ENCODE data around the gene NEK6.

Gene NEK6

DNA sequence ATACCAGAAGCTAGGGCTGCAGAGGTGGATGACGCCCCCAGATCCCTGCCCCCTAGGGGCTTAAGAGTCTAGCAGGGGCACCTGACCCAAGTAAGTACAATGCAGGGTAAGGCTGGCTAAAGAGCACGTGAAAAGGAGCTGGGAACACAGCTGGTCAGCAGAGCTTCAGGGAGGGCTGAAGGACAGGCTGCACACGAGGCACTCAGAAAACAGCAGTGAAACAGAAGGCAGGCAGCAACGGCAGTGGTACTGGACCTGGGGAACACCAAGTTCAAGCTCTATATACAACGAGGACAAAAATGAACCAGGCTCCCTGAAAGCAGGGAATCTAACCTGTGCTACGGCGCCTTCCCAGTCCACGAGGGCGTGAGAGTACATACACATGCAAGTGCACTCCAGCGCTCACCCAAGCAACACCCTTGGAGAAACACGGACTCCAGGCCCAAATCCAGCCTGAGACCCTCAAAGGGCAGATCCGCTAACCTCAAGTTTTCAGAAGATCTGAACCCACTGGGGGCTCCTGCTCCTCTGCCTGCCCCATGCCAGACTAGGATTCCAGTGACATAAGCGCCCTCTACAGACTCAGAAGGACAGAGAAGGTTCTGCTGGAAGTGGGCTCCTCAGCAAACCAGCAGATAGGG is 100.1 kb downstream of the NEK6 start:
- ATAC-seq, result no peak

DNA sequence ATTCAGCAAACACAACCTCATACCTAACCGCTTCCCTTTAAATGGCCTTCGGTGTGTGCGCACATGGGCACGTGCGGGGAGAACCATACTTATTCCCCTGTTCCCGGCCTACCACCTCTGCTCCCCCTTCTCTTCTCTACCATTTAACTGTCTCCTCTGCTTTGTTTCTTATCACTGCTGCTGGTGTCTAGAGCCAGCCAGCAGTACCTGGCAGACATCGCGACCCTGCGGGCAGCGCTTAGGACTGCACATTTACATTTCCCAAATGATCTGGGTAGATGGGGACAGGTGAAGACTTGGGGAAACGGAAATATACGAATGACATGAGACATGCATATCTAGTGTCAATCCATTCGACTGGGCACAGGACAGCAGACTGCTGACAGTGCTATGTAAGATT is 100.9 kb downstream of the NEK6 start:
- no peak for ATAC-seq

DNA sequence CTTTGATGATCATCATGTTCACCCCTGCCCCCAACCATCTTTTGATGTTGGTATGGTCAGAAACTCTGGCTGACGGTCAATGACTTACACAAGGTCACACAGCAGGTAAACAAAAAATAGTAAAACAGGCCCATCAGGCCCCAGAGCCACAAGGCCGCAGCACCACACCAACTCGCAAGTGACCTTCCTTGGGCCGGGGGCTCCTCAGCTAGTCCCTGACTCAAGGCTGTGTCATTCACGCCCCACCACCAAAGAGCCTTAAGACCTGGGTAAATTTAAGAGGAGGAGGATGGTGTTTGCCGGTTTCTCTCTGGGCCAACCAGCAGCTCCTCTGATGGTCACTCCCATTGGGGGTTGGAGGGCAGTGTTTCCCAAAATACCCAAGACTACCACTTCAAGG is 101.7 kb downstream of the NEK6 start:
- ATAC-seq, result no peak

DNA sequence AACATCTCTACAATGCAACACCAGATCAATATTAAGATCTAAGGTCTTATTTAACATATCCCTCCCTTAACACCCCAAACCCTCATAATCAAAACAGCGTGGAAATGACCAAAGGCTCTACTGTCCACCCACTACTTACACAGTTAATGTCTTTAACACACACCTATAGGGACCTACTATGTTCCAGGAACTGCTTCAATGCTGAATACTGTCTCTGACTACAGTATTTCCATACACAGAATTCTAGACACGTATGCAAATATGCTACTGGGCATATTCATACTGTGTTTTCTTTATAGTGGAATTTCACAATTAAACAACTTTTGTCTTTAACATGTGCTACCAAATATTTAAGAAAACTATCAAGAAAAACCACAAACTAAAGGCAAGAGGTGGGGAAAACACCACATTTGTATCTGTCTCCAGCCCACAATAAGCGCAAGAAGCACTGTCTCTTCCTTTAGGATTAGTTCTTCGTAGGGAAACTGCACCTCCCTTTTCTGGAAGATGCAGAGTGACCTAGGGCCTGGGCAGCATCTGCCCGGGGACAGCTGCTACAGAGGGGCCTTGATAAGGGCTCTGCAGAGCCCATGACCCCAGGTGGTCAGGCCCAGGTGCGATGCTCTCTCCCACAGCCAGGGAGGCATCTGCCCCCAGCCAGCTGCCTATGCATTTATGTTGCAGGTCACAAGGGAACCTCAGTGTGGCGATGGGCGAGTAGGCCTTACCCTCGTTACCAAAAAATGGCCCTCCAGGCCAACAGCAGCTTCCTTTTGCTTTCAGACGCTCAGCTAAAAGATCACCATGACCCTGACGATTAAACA is 102.3 kb downstream of the NEK6 start:
- ATAC-seq, result peak in 1 of 2 donors; percentile 28

DNA sequence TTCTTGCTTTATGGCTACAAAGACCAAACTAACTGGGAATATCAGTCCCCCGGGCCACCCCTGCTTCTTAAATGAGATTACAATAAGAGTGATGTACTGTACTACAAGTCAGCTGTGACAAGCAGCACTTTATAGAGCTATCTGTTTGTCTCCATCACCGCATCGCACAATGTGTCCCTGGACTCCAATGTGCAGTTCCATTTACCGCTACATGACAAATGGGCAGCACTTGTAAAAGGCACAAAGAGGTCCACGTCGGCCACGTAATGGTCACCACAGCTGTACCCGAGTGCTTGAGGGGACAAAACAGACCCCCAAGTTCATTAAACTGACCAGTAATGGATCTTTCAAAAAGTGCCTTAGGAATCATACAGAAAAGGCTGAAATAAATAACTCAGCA is 103.4 kb downstream of the NEK6 start:
- no peak for ATAC-seq

DNA sequence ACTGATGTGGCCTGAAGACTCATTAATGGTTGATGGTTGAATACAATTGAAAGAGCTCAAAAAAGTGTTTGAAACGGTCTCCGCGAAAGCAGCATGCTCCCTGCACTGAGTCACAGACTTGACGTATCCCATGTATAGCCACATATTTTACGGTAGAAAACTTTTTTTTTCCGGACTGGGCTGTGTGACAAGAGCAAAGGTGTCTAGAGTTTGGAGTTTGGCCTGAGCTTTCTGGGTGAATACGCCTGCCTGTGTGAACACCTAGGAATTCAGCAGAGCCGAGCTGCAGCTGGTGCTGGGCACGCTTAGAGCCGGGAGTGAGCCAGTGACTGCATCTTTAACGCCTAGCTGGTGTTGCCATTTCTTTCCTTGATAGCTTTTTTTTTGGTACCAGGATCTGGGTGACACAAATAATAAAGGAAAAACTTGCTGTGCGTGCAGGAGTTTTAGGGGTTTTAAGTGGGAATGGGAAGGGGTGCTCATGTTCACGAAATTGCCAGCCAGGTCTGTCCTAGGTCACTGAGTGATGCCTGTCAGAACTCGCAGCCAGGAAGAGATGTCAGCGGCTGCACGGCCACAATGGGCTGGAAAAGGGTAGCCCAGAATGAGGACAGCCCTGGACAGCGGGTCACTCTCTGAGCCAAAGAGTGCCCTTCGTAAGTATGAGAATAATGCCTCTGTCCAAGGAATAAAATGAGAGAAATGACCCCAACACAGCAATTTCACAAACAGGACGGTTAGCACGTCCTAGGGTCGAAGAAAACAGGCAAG is 105.8 kb downstream of the NEK6 start:
- ATAC-seq, result no peak

DNA sequence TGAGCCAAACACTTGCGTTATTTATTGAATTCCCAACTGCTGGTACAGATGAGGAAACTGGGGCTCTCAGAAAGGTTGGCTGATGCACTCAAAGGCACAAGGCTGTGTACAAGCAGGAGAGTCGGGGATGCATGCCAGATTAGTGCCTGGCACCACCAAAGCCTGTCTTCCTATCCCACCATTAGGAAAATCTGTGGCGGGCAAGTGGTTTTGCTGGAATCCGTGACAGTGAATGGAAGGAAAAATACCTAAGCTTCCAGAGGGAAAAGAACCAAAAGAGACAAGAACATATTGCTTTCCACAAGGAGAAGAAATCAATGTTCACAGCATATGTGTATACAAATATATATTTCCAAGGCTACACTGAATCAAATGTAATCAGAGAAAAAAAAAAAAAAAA is 106.4 kb downstream of the NEK6 start:
- ATAC-seq, result no peak

DNA sequence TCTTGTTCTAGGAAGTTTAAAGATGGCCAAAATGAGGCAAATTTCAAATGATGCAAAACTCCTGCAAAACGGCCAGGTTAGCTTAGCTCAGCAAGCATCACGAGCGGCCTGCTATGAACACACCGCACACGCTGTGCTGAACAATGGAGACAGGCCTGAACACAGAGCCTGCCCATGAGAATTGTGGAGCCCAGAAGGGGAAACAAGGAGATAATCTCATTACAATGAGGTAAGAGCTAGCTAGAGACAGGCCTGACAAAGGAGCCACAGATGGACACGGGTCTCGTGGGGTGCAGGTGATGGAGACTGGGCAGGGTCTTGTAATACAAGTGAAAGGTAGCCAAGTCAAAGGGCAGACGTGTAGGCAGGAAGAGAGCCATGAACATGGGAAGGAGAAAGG is 107.3 kb downstream of the NEK6 start:
- no peak for ATAC-seq

DNA sequence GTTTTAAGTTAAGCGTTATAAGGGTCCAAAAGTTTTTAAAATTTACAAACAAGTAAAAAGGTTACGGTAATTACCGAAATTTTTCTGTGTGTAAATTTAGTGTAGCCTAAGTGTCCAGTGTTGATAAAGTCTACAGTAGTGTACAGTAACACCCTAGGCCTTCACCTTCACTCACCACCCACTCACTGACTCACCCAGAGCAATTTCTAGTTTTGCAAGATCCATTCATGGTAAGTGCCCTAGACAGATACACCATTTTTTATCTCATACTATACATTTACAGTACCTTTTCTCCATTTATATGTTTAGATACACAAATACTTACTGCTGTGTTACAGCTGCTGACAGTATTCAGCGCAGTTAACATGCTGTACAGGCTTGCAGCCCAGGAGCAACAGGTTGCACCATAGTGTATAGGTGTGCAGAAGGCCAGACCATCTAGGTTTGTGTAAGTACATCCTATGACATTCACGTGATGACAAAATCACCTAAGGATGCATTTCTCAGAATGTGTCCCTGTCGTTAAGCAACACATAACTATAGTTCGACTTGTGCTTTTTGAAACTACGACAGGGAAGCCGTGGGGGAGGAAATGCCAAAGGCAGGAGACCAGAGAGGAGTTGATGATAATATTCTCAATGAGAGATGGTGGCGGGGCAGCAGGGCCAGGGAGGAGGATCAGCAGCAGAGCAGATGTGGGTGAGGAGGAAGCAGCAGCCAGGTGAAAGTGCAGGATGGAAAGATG is 108.9 kb downstream of the NEK6 start:
- no peak for ATAC-seq

DNA sequence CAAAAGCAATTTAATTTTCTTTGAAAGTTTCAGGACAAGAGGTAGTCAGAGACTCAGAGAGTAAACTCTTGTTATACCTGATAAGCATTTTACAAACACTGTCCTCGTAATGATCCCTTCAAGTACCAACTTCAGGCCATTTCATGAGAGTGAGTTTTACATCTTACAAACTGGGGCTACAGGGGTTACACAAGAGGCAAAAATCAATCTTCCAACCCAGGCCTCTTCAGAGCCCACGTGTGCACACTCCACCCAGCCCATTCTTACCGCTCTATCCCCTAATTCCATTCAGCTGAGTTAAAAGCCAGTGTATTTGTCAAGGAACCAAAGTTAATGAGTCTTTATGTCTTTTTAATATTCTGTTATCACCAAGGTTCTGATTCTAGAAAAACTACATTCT is 110.9 kb downstream of the NEK6 start:
- ATAC-seq, result no peak

DNA sequence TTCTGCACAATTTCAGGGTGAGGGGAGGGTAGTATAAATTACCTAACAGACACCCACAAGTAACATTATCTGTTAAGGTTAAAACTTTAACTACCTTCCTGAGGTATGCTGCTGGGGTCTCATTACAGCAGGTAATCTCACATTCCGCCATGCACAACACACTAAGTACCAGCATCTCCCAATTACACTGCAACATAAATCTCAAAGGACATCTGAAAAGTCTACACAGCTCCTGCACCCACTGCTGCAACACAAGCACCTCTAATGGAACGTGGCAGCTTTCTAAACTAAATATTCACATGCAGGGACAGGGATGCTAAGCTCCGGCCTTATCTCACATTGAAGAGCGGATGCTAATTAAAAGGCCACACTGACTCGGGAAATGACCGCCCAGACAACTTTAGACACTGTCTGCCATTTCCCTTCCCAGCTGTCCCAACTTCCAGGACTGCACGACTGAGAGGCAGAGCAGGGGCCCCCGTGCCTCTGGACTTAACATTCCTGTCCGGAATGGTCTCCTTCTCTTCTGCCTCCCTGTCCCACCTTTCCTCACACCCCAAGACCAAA is 111.6 kb downstream of the NEK6 start:
- no peak for ATAC-seq

DNA sequence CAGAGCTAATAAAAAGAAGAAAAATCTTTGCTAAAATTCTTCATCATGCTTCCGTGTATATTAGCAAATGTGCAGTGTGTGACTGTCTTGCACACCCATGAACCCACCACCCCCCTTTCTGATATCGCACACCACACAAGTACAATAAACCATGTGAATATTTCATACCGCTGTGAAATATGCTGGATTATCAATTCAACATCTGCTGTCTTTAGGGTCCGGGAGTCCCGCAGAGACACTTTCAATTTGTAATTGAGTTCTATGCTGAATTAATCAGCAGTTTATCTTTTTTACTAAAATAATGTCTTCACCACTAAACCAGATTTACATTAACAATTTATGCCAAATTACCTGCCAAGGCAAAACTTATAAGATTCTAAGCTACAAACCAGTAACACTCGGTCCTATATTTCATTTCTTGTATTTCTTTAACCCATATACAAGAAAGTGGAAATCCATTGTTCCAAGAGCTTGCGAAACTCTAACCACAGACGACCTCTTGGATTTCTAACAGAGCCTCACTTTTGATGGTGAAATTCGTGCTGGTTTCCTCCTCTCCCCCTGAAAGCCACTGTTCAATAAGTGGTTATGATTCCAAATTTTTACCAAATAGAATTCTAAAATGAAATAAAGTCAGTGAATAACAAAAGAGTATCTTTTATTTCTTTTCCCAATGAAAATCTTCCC is 113.3 kb downstream of the NEK6 start:
- no peak for ATAC-seq

DNA sequence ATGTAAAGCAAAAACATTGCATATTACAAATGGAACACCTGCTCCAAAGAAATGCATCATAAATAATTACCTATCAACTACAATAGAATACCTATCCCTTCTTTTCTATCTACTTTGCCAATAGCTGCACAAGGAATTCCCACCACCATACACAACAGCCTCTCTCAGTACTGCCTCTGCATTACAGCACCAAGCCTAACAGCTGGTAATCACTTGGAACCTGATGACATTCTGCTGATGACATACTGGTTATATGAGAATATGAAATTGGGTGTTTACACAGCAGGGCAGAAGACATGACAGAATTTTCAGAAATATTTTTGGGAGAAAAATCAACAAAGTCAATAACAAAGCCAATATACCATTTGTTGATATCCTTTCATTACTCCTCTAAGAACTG is 114.3 kb downstream of the NEK6 start:
- no peak for ATAC-seq

DNA sequence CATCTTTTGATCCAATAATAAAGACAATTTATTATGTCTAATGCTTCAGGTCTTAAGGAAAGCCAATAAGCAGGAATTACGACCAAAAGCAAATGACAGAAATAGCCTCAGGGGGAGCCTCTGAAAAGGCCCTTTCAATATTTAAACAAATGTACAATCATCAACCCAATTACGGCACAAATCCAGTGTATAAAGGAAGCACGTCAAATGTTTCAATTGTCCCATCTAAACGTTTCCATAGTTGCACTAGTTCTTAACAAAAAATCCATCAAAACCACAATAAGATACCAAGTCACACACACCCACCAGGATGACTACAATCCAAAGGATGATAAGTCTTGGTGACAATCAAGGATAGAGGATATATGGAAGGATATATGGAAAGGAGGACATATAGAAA is 115.6 kb downstream of the NEK6 start:
- ATAC-seq, result no peak

DNA sequence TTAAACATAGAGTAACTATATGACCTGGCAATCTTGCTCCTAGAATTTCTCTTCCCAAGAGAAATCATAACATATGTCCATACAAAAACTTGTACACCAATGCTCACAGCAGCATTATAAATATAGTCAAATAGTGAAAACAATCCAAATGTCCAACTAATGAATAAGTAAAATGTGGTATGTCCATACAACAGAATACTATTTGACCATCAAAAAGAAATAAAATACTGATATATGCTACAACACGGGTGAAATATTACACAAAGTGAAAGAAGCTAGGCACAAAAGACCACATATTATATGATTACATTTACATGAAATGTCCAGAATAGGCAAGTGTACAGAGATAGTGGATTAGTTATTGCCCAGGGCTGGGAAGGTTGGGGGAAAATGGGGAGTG is 116.1 kb downstream of the NEK6 start:
- no peak for ATAC-seq

DNA sequence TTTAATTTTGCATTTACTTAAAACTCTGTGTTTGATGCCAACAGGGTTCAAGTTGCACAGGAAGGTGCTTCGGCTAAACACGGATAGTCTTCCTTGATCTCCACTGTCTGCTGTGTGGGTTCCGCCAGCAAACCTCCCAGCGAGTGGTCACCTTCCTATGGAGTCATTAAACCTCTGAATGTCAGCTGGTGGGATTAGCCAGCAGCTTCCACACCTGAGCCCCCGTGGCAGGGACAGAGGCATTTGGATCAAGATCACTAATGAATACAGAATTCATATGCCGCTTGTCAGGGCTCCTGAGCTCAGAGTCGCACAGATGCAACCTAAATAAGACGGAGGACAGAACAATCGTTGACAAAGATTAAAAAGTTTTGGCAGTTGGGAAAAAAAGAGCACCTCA is 118.0 kb downstream of the NEK6 start:
- no peak for ATAC-seq

DNA sequence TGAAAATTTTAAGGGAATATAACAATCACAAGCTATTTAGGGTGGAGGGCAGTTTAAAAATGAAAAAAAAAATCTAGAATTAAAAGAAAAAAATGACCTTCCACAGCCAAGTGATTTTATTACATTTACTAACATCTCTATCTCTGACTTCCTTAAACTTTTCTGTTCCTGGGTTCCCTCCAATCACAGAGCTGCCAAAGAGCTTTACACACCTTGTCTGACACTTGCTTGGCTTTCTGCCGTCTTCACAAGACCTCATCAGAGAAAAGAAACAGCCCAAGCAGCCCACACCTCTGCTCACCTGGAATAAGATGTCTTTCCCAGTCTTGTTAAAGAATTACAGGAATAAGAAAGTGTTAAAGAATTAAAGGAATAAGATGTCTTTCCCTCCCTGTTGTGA is 118.6 kb downstream of the NEK6 start:
- ATAC-seq, result no peak

DNA sequence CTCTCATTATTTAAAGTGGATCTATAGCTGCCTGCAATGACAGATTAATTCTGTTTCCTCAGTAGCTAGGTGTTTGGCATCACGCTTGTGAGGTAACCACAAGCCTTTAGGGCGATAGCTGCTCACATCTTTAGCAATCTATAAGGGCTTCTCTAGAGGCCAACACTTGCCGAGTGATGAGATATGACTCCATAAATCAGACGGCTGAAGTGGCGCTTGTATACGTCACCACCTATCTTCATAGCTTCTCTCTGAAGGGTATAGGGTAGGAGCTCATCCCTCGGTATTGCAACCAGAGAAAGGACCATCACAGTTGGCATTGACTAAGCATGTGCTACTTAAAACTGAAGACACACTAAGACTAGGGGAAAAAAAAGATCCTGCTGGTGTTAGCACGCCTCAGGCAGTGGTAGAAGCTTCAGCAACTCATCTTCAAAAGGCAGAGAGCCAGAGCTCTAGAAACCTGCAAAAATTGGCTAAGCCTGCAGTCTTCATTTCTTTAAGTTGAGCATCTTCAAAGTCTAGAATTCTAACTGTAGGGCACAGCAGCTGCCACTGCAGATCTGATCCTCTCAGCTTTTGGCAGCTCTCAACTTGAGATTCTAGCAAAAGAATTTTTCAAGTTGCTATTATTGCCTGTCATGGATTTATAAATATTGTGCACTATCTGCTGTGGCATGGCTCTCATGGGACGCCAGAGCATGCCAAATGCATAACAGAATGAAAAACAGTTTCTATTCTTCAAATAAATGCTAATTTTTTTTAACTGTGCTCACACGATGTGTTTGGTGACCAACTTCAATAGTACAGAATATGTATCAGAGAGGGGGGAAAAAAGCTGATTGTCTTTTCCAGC is 120.0 kb downstream of the NEK6 start:
- ATAC-seq, result no peak

DNA sequence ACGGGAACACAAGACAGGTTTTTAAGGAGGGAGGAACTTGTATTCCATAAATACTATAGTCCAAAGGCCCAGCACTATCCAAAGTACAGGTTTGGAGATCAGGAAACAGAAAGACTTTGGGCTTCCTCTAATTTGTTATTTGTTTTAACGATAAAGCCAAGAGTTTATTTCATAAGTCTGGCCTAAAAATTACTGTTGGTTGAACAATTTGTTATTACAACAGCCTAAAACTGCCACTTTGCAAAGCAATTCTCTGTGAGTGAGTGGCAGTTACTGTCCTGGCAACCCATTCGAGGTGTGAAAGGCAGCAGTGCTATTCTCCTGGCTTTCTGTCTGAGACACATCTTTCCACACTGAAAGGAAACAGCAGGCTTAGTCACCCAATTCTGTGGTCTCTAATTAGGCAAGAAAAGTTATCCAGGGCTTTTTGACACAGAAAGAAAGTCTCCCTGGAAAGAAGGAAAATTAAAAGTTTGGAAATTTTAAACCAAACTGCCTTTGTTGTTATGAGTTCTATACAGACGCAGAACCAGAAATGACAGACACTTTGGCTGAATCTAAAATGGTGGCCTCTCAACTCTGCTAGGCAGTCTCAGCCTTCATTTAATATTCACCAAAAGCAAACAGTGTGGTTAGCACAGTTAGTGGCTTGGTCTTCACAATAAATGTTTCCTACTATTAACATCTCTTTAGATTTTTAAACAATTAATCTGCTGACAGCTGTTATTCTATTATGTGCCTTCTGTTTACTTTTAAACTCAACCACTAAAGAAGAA is 123.6 kb downstream of the NEK6 start:
- ATAC-seq, result no peak

DNA sequence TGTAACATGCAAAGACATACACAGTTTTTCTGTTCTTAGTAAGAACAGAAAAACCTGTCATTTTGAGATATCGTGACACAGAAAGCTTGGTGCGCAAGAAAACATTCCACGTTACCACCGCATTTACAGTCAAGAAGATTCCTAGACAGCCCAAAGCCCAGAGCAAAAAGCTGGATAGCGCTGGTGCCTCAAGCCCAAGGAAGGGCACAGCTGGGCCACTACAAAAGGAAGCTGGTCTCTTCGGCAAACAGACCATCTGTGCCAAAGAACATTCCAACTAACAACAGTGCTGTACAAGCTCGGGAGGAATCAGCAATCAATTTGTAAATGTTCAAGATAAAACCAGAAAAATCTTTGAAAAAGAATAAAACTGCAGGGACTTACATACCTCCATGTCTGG is 126.5 kb downstream of the NEK6 start:
- ATAC-seq, result no peak

Measured in activated CD4-positive, CD25-positive, alpha-beta regulatory T cell treated with anti-CD3 and anti-CD28 coated beads, Interleukin-2, amount 50 U/mL, for 24 hours (primary cell).